Sigmoid colon (tissue), 7 donors: ENCODE measurements around the gene BIRC2. TPM values are rescaled to one million over a fixed set of nuclear protein-coding genes. Genes with fewer than 3 reads are reported as not detected.

ENCODE experiments used
- DNase-seq: peaks from one replicate; pipeline ENCODE4 v3.0.0-alpha.2; 2019
- H3K27ac ChIP-seq, 4 donors: fragments of 200-600 bp; sonication (generic); one replicate each; pipeline ENCODE4 v1.5.1; 2016 to 2019; ENCODE audit warnings: mild to moderate bottlenecking in 1 of 4
- H3K27me3 ChIP-seq, 3 donors: fragments of 200-600 bp; sonication (generic); one replicate each; pipeline ENCODE4 v1.5.1; 2019; ENCODE audit warnings: mild to moderate bottlenecking in 1 of 3
- H3K36me3 ChIP-seq, 4 donors: fragments of 200-600 bp; sonication (generic); one replicate each; pipeline ENCODE4 v1.5.1; 2016 to 2019
- H3K4me1 ChIP-seq, 4 donors: fragments of 200-600 bp; sonication (generic); one replicate each; pipeline ENCODE4 v1.5.1; 2017 to 2019
- H3K4me3 ChIP-seq, 4 donors: fragments of 200-600 bp; sonication (generic); one replicate each; pipeline ENCODE4 v1.5.1; 2017 to 2019; ENCODE audit warnings: mild to moderate bottlenecking in 2 of 4, moderate library complexity in 1 of 4
- H3K9me3 ChIP-seq, 4 donors: fragments of 200-600 bp in 3 of 4; sonication (generic) in 3 of 4; one replicate each; pipeline versions ENCODE4 v1.5.1 to v1.6.1; 2013 to 2019
- CTCF ChIP-seq, 4 experiments: fragments of 450-650 bp in 3 of 4; fragments of 200-600 bp in 1 of 4; IDR thresholded peaks; one replicate each; pipeline ENCODE4 v1.5.1; 2016 to 2019; ENCODE audit warnings: antibody characterized with exemption in 4 of 4, mild to moderate bottlenecking in 3 of 4, moderate library complexity in 2 of 4
- EP300 ChIP-seq, 4 donors: sonication (generic); formaldehyde crosslinking; IDR thresholded peaks; one replicate each; pipeline ENCODE4 v1.6.1; 2017; ENCODE audit warnings: antibody characterized with exemption in 4 of 4
- POLR2A ChIP-seq, 2 donors: fragments of 450-650 bp; IDR thresholded peaks; one replicate each; pipeline ENCODE4 v1.6.1; 2016; ENCODE audit warnings: antibody characterized with exemption in 2 of 2, mild to moderate bottlenecking in 2 of 2, moderate library complexity in 2 of 2
- POLR2AphosphoS5 ChIP-seq, 4 donors: sonication (generic); formaldehyde crosslinking; IDR thresholded peaks; one replicate each; pipeline ENCODE4 v1.6.1; 2017; ENCODE audit warnings: antibody characterized with exemption in 4 of 4
- WGBS, 2 donors: extraction: QIAGEN DNeasy Blood & Tissue Kit; methylation state at CpG; one replicate each; pipeline ENCODE4 v1.1.7; 2013; 5-methylcytosine and 5-hydroxymethylcytosine counted together
- intact Hi-C: fragments of 100-400 bp; cut with DNase I; formaldehyde crosslinking; loops from one replicate; pipeline ENCODE4 v1.15.1; 2023
- polyA plus RNA-seq, 3 donors: library from polyadenylated mRNA; stranded (reverse); fragments of 200-250 nt; gene quantifications; one replicate each; pipeline ENCODE4 v1.2.3, GENCODE V29; 2013
- total RNA-seq, 4 donors: library from RNA; depleted of rRNA; stranded (reverse); fragments of >200 nt; gene quantifications; one replicate each; pipeline ENCODE4 v1.1.0, GENCODE V29; 2016
- donor health status: healthy with polysubstance abuse.
- donor health status: Bipolar disorder and iron deficiency.
- donor health status: healthy.

BIRC2 gene
- total and polyA plus RNA-seq, 7 donors, result 24.7 to 56.0 (median 41.4) TPM

GRCh38 chr11:102312667-102313066 lies 34.3 kb upstream of the BIRC2 start:
- H3K36me3 ChIP-seq, result no peaks in the 10 kb centered on the region
- H3K9me3 ChIP-seq, result no peaks in the 10 kb centered on the region
- intact Hi-C loops, result no loop called here
- TF ChIP-seq POLR2A (IDR thresholded peaks at IDR 0.05) (no peak), EP300 (IDR thresholded peaks at IDR 0.05) (peak in 1 of 4 donors; percentile 30), CTCF (IDR thresholded peaks at IDR 0.05) (no peak), POLR2AphosphoS5 (IDR thresholded peaks at IDR 0.05) (peak in 2 of 4 donors; percentile 50 to 52)
- 40 to 58% methylated on average over 2 of the region's 2 CpGs for WGBS, 2 donors
- no peak for DNase-seq
- peaks cover 0 to 36% (median 11%) of the 10 kb centered on the region in 4 donors for H3K4me1 ChIP-seq
- H3K27me3 ChIP-seq, result no peaks in the 10 kb centered on the region
- H3K4me3 ChIP-seq, result peak overlapping the region in 3 of 4 donors; percentile 4 to 25 (median 22)
- H3K27ac ChIP-seq, result peak overlapping the region; percentile 62 to 74 (median 70)

- H3K36me3 ChIP-seq, result no peaks in the 10 kb centered on the region
- intact Hi-C loops, result no loop called here
- H3K9me3 ChIP-seq, result no peaks in the 10 kb centered on the region
- peak overlapping the region; percentile 62 to 74 (median 70) for H3K27ac ChIP-seq
- peaks cover 0 to 43% (median 17%) of the 10 kb centered on the region in 4 donors for H3K4me1 ChIP-seq
- TF ChIP-seq POLR2A (IDR thresholded peaks at IDR 0.05) (no peak), POLR2AphosphoS5 (IDR thresholded peaks at IDR 0.05) (no peak), CTCF (IDR thresholded peaks at IDR 0.05) (no peak), EP300 (IDR thresholded peaks at IDR 0.05) (no peak)
- H3K27me3 ChIP-seq, result no peaks in the 10 kb centered on the region
- peak overlapping the region in 3 of 4 donors; percentile 4 to 25 (median 22) for H3K4me3 ChIP-seq
- 63 to 70% methylated on average over 4 of the region's 4 CpGs for WGBS, 2 donors
- no peak for DNase-seq
Observed at GRCh38 chr11:102313238-102313940, 33.6 kb upstream of the BIRC2 start.

- Histone ChIP-seq H3K27me3 (no peaks in the 10 kb centered on the region), H3K9me3 (no peaks in the 10 kb centered on the region), H3K4me3 (no peak overlapping the region), H3K4me1 (peaks cover 0 to 52% (median 21%) of the 10 kb centered on the region in 4 donors), H3K27ac (peak overlapping the region in 1 of 4 donors; percentile 73), H3K36me3 (no peaks in the 10 kb centered on the region)
- intact Hi-C loops, result no loop called here
- WGBS, 2 donors, result 62 to 85% methylated on average over 2 of the region's 2 CpGs
- TF ChIP-seq EP300 (IDR thresholded peaks at IDR 0.05) (no peak), POLR2AphosphoS5 (IDR thresholded peaks at IDR 0.05) (no peak), CTCF (IDR thresholded peaks at IDR 0.05) (no peak), POLR2A (IDR thresholded peaks at IDR 0.05) (no peak)
- no peak for DNase-seq
Observed at GRCh38 chr11:102314784-102315183, 32.2 kb upstream of the BIRC2 start.

- peaks cover 0 to 66% (median 29%) of the 10 kb centered on the region in 4 donors for H3K4me1 ChIP-seq
- intact Hi-C loops, result loop anchor here (2.0 kb wide), 1 partner anchor 30 kb away; the partner anchor contains the start of gene BIRC2
- 19 to 46% methylated on average over 4 of the region's 4 CpGs for WGBS, 2 donors
- H3K9me3 ChIP-seq, result no peaks in the 10 kb centered on the region
- no peaks in the 10 kb centered on the region for H3K27me3 ChIP-seq
- H3K4me3 ChIP-seq, result peak overlapping the region in 2 of 4 donors; percentile 56 to 70
- TF ChIP-seq EP300 (IDR thresholded peaks at IDR 0.05), result no peak
- no peak for TF ChIP-seq POLR2AphosphoS5 (IDR thresholded peaks at IDR 0.05)
- TF ChIP-seq CTCF (IDR thresholded peaks at IDR 0.05), result no peak
- DNase-seq, result no peak
- no peaks in the 10 kb centered on the region for H3K36me3 ChIP-seq
- peak overlapping the region; percentile 78 to 85 (median 83) for H3K27ac ChIP-seq
Observed at GRCh38 chr11:102316346-102316904, 30.6 kb upstream of the BIRC2 start.
